Thyroid gland (tissue), 4 donors: ENCODE measurements around the gene WBP1L. TPM values are rescaled to one million over a fixed set of nuclear protein-coding genes. Genes with fewer than 3 reads are reported as not detected.

ENCODE experiments used
- DNase-seq, 2 donors: peaks; one replicate each; pipeline ENCODE4 v3.0.0-alpha.2; 2019
- H3K27ac ChIP-seq, 3 donors: fragments of 200-600 bp; sonication (generic); 1 replicate in 2 of 3; 2 replicates in 1 of 3; pipeline ENCODE4 v1.5.1; 2016 to 2019; ENCODE audit warnings: mild to moderate bottlenecking in 1 of 3, moderate library complexity in 1 of 3
- H3K27me3 ChIP-seq: fragments of 200-600 bp; sonication (generic); one replicate; pipeline ENCODE4 v1.5.1; 2019
- H3K36me3 ChIP-seq, 2 donors: fragments of 200-600 bp; sonication (generic); one replicate each; pipeline ENCODE4 v1.5.1; 2016 to 2019
- H3K4me1 ChIP-seq, 2 donors: fragments of 200-600 bp; sonication (generic); one replicate each; pipeline ENCODE4 v1.5.1; 2017 to 2019
- H3K4me3 ChIP-seq, 3 donors: fragments of 200-600 bp; sonication (generic); replicated peaks in 1 of 3; 1 replicate in 2 of 3; 2 replicates in 1 of 3; pipeline ENCODE4 v1.5.1; 2016; ENCODE audit warnings: mild to moderate bottlenecking in 1 of 3
- H3K9me3 ChIP-seq: fragments of 200-600 bp; sonication (generic); one replicate; pipeline ENCODE4 v1.5.1; 2017
- POLR2A ChIP-seq, 2 donors: fragments of 450-650 bp; IDR thresholded peaks; one replicate each; pipeline ENCODE4 v1.6.1; 2017; ENCODE audit warnings: antibody characterized with exemption in 2 of 2, mild to moderate bottlenecking in 2 of 2, moderate library complexity in 1 of 2
- WGBS, 2 donors: methylation state at CpG; one replicate each; pipeline ENCODE4 v1.1.5; 2017; 5-methylcytosine and 5-hydroxymethylcytosine counted together
- intact Hi-C: fragments of 100-400 bp; cut with DNase I; formaldehyde crosslinking; loops from one replicate; pipeline ENCODE4 v1.15.1; 2023
- total RNA-seq, 4 donors: library from RNA; depleted of rRNA; stranded (reverse); fragments of >200 nt; gene quantifications; one replicate each; pipeline ENCODE4 v1.2.3, GENCODE V29; 2016
- TF ChIP-seq, protein P1 (sequence below), 6 experiments: fragments of 200-600 bp in 3 of 6; fragments of 450-650 bp in 3 of 6; sonication (generic) in 3 of 6; IDR thresholded peaks; one replicate each; pipeline ENCODE4 v1.5.1; 2016 to 2019; ENCODE audit warnings: antibody characterized with exemption in 6 of 6, mild to moderate bottlenecking in 2 of 6, inconsistent platforms in 1 of 6, moderate library complexity in 1 of 6

Gene WBP1L
- total RNA-seq, 4 donors from 2014 or later = 194 to 384 (median 314) TPM

DNA sequence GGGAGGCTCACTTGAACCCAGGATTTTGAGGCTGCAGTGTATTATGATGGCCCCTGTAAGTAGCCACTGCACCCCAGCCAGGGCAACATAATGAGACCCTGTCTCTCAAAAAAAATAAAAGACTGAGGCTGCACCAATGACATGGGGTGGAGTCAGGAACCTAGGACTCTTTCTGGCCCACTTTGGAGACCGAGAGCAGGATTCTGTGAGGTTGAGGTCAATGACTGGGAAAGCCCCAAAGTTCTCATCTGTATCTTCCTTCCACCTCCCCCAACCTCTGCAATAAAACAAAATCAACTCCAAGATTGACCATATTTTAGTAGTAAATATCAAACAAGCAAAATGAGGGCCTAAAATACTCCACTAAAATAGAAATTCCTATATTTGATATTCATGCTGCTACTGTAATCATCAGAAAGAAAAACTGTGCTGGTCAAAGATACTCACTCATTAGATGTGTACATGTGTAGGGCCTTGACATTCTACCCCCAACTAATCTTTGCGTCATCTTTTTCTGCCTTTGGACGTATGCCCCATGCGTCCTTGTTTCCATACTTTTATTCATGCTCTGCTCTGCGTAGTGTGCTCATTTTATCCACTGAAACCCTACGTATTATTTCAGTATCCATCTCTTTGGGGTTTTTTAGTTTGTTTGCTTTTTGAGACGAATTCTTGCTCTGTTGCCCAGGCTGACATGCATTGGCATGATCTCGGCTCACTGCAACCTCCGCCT, 23.8 kb downstream of the WBP1L start:
- no peak for DNase-seq
- Histone ChIP-seq H3K27me3 (no peaks in the 10 kb centered on the region), H3K9me3 (no peaks in the 10 kb centered on the region), H3K36me3 (no peaks in the 10 kb centered on the region), H3K4me3 (no peak overlapping the region), H3K27ac (peak overlapping the region in 2 of 3 donors; percentile 24 to 27), H3K4me1 (peaks cover 65 to 71% of the 10 kb centered on the region in 2 donors)
- intact Hi-C loops = no loop called here
- TF ChIP-seq, protein P1, sequence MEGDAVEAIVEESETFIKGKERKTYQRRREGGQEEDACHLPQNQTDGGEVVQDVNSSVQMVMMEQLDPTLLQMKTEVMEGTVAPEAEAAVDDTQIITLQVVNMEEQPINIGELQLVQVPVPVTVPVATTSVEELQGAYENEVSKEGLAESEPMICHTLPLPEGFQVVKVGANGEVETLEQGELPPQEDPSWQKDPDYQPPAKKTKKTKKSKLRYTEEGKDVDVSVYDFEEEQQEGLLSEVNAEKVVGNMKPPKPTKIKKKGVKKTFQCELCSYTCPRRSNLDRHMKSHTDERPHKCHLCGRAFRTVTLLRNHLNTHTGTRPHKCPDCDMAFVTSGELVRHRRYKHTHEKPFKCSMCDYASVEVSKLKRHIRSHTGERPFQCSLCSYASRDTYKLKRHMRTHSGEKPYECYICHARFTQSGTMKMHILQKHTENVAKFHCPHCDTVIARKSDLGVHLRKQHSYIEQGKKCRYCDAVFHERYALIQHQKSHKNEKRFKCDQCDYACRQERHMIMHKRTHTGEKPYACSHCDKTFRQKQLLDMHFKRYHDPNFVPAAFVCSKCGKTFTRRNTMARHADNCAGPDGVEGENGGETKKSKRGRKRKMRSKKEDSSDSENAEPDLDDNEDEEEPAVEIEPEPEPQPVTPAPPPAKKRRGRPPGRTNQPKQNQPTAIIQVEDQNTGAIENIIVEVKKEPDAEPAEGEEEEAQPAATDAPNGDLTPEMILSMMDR (IDR thresholded peaks at IDR 0.05) = no peak
- TF ChIP-seq POLR2A (IDR thresholded peaks at IDR 0.05) = no peak
- WGBS, 2 donors = 91 to 94% methylated on average over 9 of the region's 9 CpGs

DNA sequence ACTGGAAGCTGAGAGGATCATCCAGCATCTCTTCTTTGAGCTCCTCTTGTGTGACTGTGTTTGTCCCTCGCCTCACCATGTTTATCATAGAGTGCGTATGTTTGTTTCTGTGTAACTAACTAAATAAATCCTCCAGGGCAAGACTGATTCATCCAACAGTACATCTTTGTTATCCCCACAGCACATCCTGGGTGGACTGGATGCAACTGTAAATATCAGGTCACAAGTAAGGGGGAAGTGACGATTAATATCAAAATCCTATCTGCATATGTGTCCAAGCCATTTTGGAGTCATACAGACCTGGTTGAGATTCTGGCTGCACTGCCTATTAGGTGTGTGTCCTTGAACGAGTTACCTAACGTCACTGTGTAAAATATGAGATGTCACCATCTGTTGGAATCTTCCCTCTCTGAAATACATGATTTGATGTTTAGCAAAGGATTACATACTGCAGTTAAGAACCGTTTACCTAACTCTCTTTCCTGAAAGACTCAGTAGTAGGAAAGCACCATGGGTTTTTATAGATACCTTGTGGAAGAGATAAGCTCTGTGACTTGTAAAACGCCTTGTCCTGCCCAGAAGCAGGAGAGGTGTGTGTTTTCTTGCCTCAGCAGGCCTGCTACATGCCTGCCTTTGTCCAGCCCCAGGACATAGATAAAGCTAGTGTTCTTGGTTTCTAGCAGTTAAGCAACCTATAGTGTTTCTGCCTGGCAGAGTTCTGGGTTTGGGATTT, 25.8 kb downstream of the WBP1L start:
- Histone ChIP-seq H3K27me3 (no peaks in the 10 kb centered on the region), H3K4me3 (no peak overlapping the region), H3K4me1 (peaks cover 68 to 73% of the 10 kb centered on the region in 2 donors), H3K36me3 (no peaks in the 10 kb centered on the region), H3K9me3 (no peaks in the 10 kb centered on the region), H3K27ac (peak overlapping the region; percentile 55 to 99 (median 96))
- DNase-seq = no peak
- intact Hi-C loops = no loop called here
- 78 to 79% methylated on average over 7 of the region's 7 CpGs for WGBS, 2 donors
- TF ChIP-seq, protein P1 (IDR thresholded peaks at IDR 0.05) = no peak
- TF ChIP-seq POLR2A (IDR thresholded peaks at IDR 0.05) = no peak

DNA sequence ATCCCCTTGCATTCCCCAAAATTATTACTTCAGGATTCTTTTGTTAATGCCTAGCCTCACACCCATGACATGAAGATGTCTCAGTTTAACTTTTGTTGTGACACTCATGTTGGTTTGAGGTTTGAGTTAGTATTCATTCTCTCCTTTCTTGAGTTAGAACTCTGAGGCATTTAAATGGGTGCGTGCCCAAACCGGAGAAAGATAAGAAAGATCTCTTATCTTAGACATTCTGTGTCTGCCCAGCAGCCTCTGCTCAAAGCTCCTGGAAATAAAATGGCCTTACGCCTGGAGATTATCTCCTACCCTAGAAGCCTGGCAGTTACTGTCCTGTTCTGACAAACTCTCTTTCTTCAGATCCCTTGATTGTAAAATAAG, 26.3 kb downstream of the WBP1L start:
- H3K36me3 ChIP-seq = no peaks in the 10 kb centered on the region
- H3K4me3 ChIP-seq = no peak overlapping the region
- no peaks in the 10 kb centered on the region for H3K9me3 ChIP-seq
- no peak for TF ChIP-seq POLR2A (IDR thresholded peaks at IDR 0.05)
- TF ChIP-seq, protein P1 (IDR thresholded peaks at IDR 0.05) = no peak
- intact Hi-C loops = no loop called here
- peak overlapping the region; percentile 55 to 99 (median 96) for H3K27ac ChIP-seq
- peaks cover 68 to 73% of the 10 kb centered on the region in 2 donors for H3K4me1 ChIP-seq
- WGBS, 2 donors = 85 to 89% methylated on average over 3 of the region's 3 CpGs
- no peak for DNase-seq
- H3K27me3 ChIP-seq = no peaks in the 10 kb centered on the region

DNA sequence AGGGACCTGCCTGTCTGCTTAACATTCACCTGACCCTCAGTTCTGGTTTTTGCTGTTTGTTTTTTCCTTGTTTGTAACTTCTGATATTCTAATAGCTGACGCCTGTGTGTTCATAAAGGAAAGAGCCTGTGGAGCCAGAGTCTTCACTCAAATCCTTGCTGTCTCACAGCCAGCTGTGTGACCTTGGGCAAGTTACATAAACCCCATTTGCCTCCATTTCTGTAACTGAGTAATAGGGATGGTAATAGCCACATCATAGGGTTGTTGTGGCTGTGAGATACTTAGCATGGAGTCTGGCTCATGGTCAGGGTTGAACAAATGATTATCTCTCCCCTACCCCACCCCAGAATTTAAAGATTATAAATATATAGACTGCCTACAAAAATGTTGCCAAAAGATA, 27.0 kb downstream of the WBP1L start:
- TF ChIP-seq POLR2A (IDR thresholded peaks at IDR 0.05) = no peak
- TF ChIP-seq, protein P1 (IDR thresholded peaks at IDR 0.05) = no peak
- H3K4me3 ChIP-seq = no peak overlapping the region
- intact Hi-C loops = no loop called here
- DNase-seq = no peak
- no peaks in the 10 kb centered on the region for H3K9me3 ChIP-seq
- WGBS, 2 donors = 79 to 89% methylated on average over 1 of the region's 1 CpG
- H3K27me3 ChIP-seq = no peaks in the 10 kb centered on the region
- H3K27ac ChIP-seq = peak overlapping the region; percentile 55 to 99 (median 96)
- H3K4me1 ChIP-seq = peaks cover 65 to 74% of the 10 kb centered on the region in 2 donors
- H3K36me3 ChIP-seq = no peaks in the 10 kb centered on the region

DNA sequence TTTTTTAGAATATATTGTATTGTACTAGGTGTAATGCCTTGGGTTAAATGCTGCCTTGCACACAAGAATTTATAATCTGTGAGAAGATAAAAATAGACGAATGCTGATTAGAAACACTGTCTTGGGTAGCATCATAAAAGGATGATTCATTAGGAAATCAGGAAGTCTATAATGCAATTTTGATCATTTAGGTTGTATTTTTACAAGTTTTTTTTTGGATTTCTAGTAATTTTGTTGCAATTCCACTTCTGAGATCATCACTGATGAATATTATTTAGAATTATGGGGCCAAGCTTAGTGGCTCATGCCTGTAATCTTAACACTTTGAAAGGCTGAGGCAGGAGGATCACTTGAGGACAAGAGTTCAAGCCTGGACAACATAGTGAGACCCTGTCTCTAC, 29.6 kb downstream of the WBP1L start:
- H3K4me3 ChIP-seq = no peak overlapping the region
- no peaks in the 10 kb centered on the region for H3K36me3 ChIP-seq
- peaks cover 75 to 87% of the 10 kb centered on the region in 2 donors for H3K4me1 ChIP-seq
- WGBS, 2 donors = 58 to 86% methylated on average over 1 of the region's 1 CpG
- no peaks in the 10 kb centered on the region for H3K9me3 ChIP-seq
- peak overlapping the region; percentile 96 to 99 (median 98) for H3K27ac ChIP-seq
- intact Hi-C loops = no loop called here
- no peak for TF ChIP-seq POLR2A (IDR thresholded peaks at IDR 0.05)
- TF ChIP-seq, protein P1 (IDR thresholded peaks at IDR 0.05) = no peak
- no peaks in the 10 kb centered on the region for H3K27me3 ChIP-seq
- no peak for DNase-seq
